HG02623 (cell line): Measurements from ENCODE around the gene AP3M1.
"Not testable (repeated sequence)": the region's sequence is repeated elsewhere in the genome, so short reads cannot be mapped to it uniquely, and the experiment has no call there.

Experiments used
- ATAC-seq: cut with Tn5 transposase; IDR thresholded peaks from one replicate; pipeline ENCODE4 v1.9.1; 2021; ENCODE audit warnings: moderate library complexity; ENCODE audit not compliant: unreplicated experiment

Gene AP3M1

GRCh38 chr10:74163319-74164068 lies 12.9 kb upstream of the AP3M1 start:
- no peak for ATAC-seq

GRCh38 chr10:74160013-74160412 lies 9.4 kb upstream of the AP3M1 start:
- ATAC-seq: no peak

DNA sequence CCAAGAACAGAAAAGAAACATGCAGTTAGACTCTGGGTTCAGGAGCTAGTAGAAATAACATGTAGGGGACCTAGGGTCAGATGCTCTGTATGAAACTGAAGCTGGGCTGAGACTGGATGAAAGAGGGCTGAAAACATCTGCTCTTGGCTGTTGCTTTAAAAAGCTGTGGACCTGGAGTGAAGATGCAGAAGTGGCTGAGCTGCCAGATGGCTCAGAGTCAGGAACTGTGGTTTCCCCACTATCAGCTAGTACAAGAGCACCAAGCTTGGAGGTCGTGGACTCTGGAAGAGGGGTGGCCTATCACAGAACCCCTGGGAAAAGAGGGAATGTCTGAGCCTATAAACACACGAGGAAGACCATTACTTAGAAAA lies 6.3 kb upstream of the AP3M1 start:
- no peak for ATAC-seq

DNA sequence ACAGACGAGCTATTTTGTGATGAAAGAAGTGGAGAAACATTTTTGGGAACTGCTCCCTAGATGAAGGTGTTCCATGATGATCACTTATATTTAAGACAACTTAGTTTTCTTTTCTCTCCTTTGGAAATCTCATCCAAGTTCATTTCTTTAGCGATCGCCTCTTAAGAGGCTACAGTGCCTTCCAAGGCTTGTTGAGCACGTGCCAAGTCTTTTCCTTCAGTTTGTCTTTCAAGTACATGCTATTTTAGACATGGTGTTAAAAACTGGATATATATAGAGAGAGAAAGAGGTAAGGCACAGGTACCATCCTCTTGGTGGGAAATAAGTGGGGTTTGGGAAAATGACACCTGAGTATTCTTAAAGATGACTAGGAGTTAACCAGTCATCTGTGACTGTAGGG lies 3.0 kb upstream of the AP3M1 start:
- no peak for ATAC-seq

- no peak for ATAC-seq
Measured at GRCh38 chr10:74153123-74153522, 2.5 kb upstream of the AP3M1 start.

DNA sequence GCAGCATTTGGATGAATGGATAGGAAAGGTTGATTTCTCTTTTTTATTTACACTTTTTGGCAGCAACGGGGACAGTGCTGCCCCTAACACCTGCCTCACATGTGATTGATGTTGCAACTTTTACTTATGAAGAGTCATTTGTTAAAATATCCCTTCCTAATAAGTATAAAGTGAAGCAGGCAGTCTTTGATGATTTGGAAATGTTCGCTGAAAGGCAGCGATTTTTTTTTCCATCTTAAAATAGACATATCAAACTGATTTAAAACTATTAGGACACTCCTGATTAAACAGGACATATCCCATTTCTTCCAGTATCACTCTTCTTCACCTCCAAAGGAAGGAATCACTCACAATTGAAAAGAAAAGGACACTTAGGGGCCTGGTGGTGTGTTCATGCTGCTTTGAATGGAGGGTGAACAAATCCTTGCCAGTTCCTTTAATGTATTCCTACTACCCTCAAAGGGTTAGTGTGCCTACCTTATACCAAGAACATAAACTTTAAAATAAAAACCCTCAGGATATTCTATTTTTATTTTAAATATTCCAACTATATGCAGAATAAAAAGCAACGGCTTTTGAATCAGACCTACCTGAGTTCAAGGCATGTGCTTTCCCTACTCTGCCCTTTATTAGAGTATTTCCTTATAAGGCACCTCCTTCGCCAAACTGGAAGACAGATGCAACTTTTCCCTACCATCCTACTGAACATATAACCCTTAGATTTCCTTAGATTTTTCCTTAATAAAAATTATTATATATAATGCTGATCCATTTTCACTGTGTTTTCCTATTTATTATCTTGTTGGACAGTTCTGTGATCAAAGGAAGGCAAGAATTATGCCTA lies 1.5 kb upstream of the AP3M1 start:
- no peak for ATAC-seq

DNA sequence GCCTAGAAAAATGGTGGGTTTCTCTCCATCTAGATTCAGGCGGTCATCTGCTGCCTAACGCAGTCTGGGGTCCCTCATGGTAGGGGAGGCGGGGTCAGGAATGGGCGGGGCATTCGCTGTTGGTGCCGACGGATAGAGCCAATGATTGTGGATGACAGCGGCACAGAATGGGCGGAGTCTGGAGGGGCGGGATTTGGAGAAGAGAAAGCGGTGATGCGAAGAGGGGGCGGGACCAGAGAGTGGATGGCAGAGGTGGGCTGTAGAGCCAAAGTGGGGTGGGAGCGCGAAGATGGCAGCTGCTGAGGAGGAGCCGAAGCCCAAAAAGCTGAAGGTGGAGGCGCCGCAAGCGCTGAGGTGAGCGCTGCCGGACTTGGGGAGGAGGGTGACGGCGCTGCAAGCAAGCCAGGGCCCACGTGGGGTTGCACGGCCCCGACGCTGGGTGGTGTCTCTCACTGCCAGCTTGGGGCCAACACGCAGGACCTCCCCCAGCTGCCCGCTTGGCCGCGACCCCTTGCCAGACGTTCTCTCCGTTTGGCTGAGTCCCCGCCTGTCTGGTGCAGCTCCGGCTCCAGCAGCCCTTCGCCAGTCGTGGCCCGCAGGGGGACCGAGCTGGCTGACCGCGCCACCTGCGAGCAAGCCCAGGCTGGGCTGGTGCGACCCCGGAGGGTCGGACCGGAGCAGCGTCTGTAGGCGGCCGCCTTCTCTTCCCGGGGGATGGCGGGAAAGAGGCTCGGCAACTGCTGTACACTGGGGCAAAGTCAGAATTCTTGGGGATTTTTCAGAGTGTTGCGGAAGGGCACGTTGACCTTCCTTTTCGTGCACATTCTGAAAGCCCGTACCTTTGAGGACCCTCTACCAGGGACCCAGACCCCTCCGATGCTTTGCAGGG lies 606 bp upstream of the AP3M1 start, which contains the start of gene ADK:
Gene ADK (plus strand): TSS at position 232 of the 889 bp plus-strand sequence. CDS start 58 bp downstream, at position 290.
- peak; percentile 84 for ATAC-seq

GRCh38 chr10:74146980-74147379 lies 3.6 kb downstream of the AP3M1 start:
- not testable (repeated sequence) for ATAC-seq

GRCh38 chr10:74145133-74145532 lies 5.5 kb downstream of the AP3M1 start:
- ATAC-seq: no peak

DNA sequence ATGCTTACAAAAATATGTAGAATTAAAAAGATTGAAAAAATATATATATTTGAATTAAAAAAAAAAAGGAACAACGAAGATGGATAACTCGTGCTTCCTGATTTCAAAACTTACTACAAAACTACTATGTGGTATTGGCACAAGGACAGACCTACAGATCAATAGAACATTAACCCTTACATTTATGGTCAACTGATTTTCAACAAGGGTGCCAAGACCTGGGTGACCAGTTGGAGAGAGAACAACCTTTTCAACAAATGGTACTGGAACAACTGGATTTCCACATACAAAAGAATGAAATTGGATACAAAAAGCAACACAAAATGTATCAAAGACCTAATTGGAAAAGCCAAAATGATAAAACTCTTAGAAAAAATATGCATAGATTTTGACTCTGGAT lies 10.1 kb downstream of the AP3M1 start:
- no peak for ATAC-seq

- no peak for ATAC-seq
Measured at GRCh38 chr10:74139981-74140380, 10.6 kb downstream of the AP3M1 start.

GRCh38 chr10:74138596-74138995 lies 12.0 kb downstream of the AP3M1 start:
- not testable (repeated sequence) for ATAC-seq

GRCh38 chr10:74137992-74138391 lies 12.6 kb downstream of the AP3M1 start:
- no peak for ATAC-seq

DNA sequence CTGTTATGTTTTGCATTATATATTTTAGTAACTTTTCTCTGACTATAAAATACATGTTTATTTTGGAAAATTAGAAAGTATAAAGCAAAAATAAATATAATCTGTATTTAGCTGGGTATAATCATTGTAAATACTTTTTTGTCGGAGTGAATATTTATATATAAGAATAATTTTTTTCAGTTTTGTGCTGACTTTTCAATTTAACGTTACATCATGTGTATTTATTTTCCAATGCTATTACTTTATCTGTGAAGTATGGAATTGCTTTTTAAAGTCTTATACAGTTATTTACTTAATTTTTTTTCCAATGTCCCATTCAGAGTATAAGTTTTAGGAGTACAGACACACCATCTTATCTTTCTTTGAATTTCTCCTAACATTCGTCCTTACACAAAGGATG lies 15.2 kb downstream of the AP3M1 start:
- no peak for ATAC-seq

- no peak for ATAC-seq
Measured at GRCh38 chr10:74133923-74134820, 16.5 kb downstream of the AP3M1 start.

DNA sequence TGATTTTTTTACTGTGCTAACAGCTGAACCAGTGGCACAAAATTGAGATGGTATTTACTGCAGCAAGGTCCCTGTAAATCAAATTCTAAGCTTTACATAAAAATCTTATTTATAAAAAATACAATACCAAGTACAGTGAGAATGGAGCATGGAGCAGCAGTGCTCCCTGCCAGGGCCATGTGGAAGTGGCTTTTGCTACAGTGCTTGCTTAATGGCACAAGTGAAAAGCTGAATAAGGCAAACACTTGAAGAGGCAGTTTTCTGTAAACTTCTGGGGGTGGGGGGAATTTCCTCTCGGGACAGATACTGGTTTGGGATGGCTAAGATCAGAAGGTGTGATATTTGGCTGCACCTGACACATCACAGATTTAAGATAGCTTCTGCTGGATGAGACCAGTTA lies 27.5 kb downstream of the AP3M1 start:
- ATAC-seq: no peak

GRCh38 chr10:74122060-74122459 lies 28.6 kb downstream of the AP3M1 start:
- no peak for ATAC-seq

DNA sequence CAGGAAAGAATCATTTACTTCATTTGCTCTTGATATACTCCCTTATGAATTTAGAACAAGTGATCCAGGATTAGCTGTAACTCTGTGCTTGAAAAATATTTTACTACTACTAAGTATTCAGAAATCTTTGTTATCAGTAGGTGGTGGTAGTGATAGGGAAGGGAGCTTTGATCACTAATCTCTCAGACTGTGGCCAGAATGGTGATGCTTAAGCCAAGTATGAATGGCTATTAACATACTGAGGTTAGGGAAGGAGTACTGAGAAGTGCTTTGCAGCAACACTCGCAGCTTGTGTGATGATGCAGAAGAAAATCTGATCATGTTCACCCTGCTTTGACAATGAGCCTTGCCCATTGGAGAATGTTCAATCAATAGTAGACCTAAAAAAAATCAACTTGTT lies 29.3 kb downstream of the AP3M1 start:
- no peak for ATAC-seq

- no peak for ATAC-seq
Measured at GRCh38 chr10:74120911-74121310, 29.7 kb downstream of the AP3M1 start.

GRCh38 chr10:74118804-74119203 lies 31.8 kb downstream of the AP3M1 start:
- no peak for ATAC-seq
